Endometrium (tissue), 2 donors: ENCODE measurements around the gene PDE9A.
"Not testable (repeated sequence)": the region's sequence is repeated elsewhere in the genome, so short reads cannot be mapped to it uniquely, and the experiment has no call there.

Experiments used
- FAIRE-seq: peaks from 2 replicates; lab custom pipeline; 2012; peaks lifted over from hg19 to GRCh38; lab: Jason Lieb, UNC
- donor health status: control.
- donor health status: control.

Gene PDE9A

DNA sequence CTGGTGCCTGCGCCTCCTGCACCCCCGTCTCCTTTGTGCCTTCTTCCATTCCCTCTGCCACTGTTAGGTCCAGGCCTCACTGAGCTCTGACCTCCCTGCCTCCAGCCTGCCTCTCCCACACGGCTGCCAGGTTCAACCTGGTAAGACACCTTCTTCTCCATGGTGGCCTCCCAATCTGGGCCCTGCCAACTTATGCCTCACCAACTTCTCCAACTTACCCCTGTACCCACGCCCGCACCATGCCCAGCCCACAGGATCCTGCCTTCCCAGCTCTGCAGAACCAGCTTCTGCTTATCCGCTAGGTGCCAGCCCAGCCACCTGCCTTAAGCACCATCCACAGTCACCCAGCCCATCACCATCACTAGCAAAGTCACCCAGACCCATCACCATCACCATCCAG lies 37.2 kb downstream of the PDE9A start:
- no peak for FAIRE-seq

GRCh38 chr21:42691901-42692559 lies 38.6 kb downstream of the PDE9A start:
- FAIRE-seq: no peak

GRCh38 chr21:42692688-42693087 lies 39.3 kb downstream of the PDE9A start:
- FAIRE-seq: no peak

GRCh38 chr21:42694751-42695696 lies 41.6 kb downstream of the PDE9A start:
- no peak for FAIRE-seq

- FAIRE-seq: no peak
Measured at GRCh38 chr21:42695697-42696380, 42.4 kb downstream of the PDE9A start.

GRCh38 chr21:42696501-42697040 lies 43.1 kb downstream of the PDE9A start:
- FAIRE-seq: no peak

- no peak for FAIRE-seq
Measured at GRCh38 chr21:42698733-42699132, 45.3 kb downstream of the PDE9A start.

DNA sequence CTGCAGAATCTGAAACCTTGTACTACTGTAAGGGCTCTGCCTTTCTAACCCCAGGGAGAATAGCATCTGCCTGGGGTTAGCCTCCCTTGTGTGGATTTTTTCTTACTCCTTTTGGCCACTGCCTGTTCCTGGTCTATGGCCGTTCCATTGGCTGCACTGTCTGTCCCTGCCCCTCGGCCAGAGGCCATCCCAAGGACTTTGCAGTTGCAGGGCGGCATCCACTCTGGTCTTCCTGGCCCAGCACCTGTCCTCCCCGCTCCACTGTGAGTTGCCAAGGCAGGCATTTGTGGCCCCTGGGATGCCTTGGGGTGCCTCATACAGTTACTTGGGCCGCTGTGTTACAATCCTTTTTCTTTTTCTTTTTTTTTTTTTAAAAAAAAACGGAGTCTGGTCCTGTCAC lies 45.8 kb downstream of the PDE9A start:
- FAIRE-seq: no peak

- FAIRE-seq: no peak
Measured at GRCh38 chr21:42701706-42702456, 48.5 kb downstream of the PDE9A start.

DNA sequence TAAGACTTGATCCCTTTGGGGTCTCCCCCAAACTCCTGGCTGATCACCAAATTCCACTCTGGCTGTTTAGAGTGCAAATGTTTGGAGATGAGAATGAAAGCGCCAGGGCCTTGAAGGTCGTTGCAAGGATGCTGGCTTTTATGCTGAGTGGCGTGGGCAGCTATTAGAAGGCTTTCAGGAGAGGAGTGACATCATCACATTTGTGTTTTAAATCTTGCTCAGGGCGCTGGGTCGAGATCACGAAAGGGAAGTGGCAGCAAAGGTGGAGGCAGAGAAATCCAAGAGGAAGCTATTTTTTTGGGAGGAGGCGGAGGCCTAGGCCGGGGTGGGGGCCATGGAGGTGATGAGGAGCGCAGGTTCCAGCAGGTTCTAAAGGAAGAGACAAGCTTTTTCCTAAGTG lies 49.3 kb downstream of the PDE9A start:
- no peak for FAIRE-seq

GRCh38 chr21:42703136-42703908 lies 49.9 kb downstream of the PDE9A start:
- FAIRE-seq: no peak

DNA sequence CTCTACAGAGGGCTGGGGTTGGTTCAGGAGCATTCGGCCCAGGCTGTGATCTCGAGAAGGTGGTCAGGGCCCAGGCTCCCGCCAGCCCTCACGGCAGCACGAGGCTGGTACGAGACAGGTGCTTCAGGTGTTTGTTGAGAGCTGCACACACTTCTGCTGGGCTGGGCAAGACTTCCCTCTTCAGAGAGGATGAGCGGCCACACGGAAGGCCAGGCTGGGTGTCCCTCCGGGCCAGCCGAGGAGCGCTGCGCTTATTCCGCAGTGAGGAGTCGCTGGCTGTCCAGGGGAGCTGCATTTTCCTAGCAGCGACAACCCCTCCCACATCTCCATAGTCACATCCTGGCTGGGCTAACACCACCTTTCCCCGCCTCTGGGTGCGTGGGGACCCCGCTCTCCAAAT lies 50.5 kb downstream of the PDE9A start:
- FAIRE-seq: no peak

DNA sequence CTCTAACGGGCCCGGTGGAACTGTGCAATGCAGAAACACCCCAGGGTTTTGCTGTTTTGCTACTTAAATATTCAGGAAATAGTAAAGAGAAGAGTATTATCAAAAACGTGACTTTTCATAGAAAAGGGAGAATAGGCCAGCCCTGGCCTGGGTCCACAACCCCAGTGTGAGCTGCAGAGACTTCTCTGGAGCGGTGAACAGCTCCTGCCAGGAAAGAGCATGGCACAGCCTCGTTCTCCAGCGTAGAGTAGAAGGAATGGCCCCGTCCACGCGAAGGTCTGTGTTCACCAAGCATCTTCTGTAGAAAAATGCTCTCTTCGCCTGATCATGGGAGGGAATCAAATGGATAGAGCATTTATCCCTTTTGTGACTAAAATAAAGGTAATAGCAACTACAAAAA lies 51.4 kb downstream of the PDE9A start:
- FAIRE-seq: no peak

GRCh38 chr21:42705346-42705745 lies 51.9 kb downstream of the PDE9A start:
- no peak for FAIRE-seq

GRCh38 chr21:42705746-42706374 lies 52.4 kb downstream of the PDE9A start:
- FAIRE-seq: no peak

DNA sequence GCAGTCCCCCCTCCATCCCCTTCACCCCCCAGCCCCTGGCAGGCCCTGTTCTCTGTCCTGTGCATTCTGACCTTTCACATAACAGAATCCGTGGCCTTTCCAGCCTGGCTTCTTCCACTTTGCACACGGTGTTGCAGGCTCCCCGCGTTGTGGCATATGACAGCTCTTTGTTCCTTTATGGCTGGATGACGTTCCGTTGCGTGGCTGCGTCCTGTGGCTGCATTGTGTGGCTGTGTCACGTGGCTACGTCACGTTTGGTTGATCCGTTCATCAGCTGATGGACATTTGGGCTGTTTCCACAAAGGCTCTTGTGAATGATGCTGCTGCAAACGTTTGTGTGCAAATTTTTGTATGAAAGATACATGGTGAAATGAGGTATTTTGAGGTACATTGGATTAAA lies 53.3 kb downstream of the PDE9A start:
- FAIRE-seq: no peak

DNA sequence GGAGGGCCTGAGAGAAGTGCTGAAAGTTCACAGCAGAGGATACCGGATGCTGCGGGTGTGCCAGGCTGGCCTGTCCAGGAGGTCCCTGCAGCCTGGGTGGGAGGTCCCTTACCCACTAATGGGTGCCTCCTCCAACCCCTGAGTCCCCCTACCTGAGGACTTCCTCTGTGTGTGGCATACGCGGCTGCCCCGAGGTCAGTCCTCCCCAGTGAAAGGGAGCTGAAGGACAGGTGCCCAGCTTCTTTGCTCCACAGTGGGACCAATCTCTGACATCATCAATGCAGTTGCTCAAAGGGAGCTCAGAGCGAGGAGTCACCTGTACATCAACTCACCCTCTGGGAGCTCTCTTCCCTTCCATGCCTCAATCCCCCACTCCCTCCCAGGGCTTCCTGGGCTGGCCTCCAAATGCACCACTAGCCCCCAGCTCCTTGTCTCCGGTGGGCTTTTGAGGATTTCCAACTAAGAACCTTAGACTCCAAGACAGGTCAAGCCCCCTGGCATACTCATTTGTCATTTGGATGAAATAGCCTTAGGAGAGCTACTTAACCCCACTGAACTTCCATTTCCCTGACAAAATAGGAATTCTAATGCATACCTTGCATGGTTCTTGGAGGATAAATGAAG lies 53.9 kb downstream of the PDE9A start:
- no peak for FAIRE-seq

GRCh38 chr21:42708107-42708506 lies 54.7 kb downstream of the PDE9A start:
- no peak for FAIRE-seq

DNA sequence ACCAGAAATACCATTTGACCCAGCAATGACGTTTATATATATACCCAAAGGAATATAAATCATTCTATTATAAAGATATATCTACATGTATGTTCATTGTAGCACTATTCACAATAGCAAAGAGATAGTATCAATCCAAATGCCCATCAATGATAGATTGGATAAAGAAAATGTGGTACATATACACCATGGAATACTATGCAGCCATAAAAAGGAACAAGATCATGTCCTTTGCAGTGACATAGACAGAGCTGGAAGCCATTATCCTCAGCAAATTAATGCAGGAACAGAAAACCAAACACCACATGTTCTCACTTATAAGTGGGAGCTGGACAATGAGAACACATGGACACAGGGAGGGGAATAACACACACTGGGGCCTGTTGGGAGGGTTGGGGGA lies 55.5 kb downstream of the PDE9A start:
- not testable (repeated sequence) for FAIRE-seq

- FAIRE-seq: no peak
Measured at GRCh38 chr21:42711667-42712066, 58.2 kb downstream of the PDE9A start.
